ENCODE results near the gene SLC10A2. TPM values are rescaled to one million over a fixed set of nuclear protein-coding genes. Genes with fewer than 3 reads are reported as not detected.

The SLC10A2 gene
- total RNA-seq, 4 donors from 2014 or later, result not detected

DNA sequence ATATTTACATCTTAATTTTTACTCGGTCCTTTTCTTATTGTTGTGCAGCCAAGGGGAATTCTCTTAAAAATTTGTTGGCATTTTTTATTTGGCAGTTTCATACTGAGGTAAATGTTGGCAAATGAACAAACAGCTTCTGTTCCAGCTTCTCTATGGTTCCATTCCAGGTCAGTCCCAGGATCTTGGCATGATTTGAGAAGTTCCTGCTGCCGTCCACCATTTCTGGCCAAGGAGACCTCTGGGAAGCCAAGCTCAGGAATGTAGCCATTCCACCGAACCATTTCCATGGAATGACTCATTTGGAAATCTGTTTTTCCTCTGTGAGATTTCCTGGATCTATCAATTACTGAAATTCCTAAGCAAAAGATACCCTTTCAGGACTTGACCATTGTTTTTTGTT lies 43.9 kb downstream of the SLC10A2 start:
- H3K9me3 ChIP-seq, result no peaks in the 10 kb centered on the region
- DNase-seq, result no peak
- no peaks in the 10 kb centered on the region for H3K4me1 ChIP-seq
- H3K27ac ChIP-seq, result no peak overlapping the region
- no peak overlapping the region for H3K4me3 ChIP-seq
- intact Hi-C loops (cut with DNase I; ENCODE audit: low total_unique reads), result no loop called here
- TF ChIP-seq, protein P1, sequence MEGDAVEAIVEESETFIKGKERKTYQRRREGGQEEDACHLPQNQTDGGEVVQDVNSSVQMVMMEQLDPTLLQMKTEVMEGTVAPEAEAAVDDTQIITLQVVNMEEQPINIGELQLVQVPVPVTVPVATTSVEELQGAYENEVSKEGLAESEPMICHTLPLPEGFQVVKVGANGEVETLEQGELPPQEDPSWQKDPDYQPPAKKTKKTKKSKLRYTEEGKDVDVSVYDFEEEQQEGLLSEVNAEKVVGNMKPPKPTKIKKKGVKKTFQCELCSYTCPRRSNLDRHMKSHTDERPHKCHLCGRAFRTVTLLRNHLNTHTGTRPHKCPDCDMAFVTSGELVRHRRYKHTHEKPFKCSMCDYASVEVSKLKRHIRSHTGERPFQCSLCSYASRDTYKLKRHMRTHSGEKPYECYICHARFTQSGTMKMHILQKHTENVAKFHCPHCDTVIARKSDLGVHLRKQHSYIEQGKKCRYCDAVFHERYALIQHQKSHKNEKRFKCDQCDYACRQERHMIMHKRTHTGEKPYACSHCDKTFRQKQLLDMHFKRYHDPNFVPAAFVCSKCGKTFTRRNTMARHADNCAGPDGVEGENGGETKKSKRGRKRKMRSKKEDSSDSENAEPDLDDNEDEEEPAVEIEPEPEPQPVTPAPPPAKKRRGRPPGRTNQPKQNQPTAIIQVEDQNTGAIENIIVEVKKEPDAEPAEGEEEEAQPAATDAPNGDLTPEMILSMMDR (IDR thresholded peaks at IDR 0.05), result no peak
- TF ChIP-seq POLR2A (IDR thresholded peaks at IDR 0.05), result no peak
- no peaks in the 10 kb centered on the region for H3K27me3 ChIP-seq
- no peaks in the 10 kb centered on the region for H3K36me3 ChIP-seq

DNA sequence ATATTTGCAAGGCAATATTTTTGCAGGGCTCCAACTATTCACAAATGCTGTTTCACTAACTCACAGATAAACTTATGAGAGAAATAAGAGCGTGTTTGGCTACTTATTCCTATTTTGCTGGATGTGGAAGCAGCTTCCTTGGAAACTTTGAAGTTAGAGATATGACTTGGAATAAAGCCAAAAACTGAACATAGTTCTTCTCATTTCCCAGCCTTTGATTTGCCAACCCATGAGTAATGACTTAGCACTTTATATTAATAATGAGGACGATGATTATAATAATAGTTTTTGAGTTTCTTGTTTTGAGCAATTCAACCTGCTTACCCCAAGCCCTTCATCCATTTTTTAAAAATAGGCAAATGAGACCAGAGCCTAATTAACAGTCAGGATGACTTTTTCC lies 47.7 kb downstream of the SLC10A2 start:
- Histone ChIP-seq H3K4me1 (no peaks in the 10 kb centered on the region), H3K4me3 (no peak overlapping the region), H3K27me3 (no peaks in the 10 kb centered on the region), H3K9me3 (no peaks in the 10 kb centered on the region), H3K27ac (no peak overlapping the region), H3K36me3 (no peaks in the 10 kb centered on the region)
- TF ChIP-seq, protein P1 (IDR thresholded peaks at IDR 0.05), result no peak
- TF ChIP-seq POLR2A (IDR thresholded peaks at IDR 0.05), result no peak
- intact Hi-C loops (cut with DNase I; ENCODE audit: low total_unique reads), result no loop called here
- no peak for DNase-seq

DNA sequence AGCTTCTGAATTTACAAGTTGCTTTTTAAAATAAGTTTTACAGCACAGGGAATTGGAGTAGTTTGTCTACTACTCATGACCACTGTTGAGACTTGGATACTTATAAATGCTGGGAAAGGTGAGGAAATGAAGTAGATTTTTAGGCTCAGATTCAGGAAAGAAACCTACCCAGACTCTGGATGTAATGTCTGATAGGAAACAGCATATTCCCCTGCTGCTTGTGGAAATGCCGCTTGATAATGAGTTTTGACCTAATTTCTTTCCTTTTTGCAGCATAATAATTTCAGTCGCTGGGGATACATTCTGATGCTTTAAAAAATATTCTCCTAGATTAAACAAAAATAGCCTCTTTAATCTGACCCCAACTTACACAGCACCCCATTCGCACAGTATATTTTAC lies 53.6 kb downstream of the SLC10A2 start:
- TF ChIP-seq, protein P1 (IDR thresholded peaks at IDR 0.05), result no peak
- no peak for TF ChIP-seq POLR2A (IDR thresholded peaks at IDR 0.05)
- H3K4me1 ChIP-seq, result no peaks in the 10 kb centered on the region
- H3K27ac ChIP-seq, result no peak overlapping the region
- no peaks in the 10 kb centered on the region for H3K36me3 ChIP-seq
- intact Hi-C loops (cut with DNase I; ENCODE audit: low total_unique reads), result no loop called here
- DNase-seq, result no peak
- H3K4me3 ChIP-seq, result no peak overlapping the region
- no peaks in the 10 kb centered on the region for H3K27me3 ChIP-seq
- H3K9me3 ChIP-seq, result no peaks in the 10 kb centered on the region

DNA sequence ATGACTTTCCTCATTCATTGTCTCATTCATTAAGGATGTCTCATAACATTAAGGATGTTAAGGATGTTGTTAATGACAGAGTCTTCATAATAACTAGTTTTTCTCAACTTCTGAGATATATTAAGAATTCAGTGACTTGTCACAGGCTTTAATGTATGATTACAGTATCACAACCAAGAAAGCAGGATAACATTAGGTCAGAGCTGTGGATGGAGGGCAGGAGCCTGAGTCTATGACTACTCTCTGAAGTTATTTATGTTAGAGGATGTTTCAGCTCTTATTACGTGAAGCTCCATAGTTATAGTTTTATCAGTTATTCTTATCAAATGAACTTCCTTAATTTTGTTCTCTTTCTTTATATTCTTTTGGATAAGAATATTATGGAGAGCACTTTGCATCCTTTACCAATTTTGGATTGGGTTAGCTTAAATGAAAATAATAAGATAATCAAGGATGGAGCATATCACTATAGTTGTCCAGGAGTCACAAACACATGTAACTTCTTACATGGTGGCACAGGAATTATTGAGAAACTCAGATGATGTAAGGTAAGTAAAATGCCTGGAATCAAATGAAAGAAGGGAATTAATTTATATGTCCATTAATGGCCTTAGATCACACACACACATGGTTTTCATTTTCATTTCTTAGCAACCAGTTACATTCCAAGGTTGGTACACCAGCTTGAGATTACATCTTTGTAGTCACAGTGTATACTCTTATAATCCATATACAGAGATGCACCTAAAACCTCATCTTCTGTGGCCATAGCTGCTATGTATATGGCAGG lies 57.0 kb downstream of the SLC10A2 start:
- Histone ChIP-seq H3K4me1 (no peaks in the 10 kb centered on the region), H3K36me3 (no peaks in the 10 kb centered on the region), H3K4me3 (no peak overlapping the region), H3K27ac (no peak overlapping the region), H3K9me3 (no peaks in the 10 kb centered on the region), H3K27me3 (no peaks in the 10 kb centered on the region)
- TF ChIP-seq, protein P1 (IDR thresholded peaks at IDR 0.05), result no peak
- no peak for TF ChIP-seq POLR2A (IDR thresholded peaks at IDR 0.05)
- DNase-seq, result no peak
- intact Hi-C loops (cut with DNase I; ENCODE audit: low total_unique reads), result no loop called here

DNA sequence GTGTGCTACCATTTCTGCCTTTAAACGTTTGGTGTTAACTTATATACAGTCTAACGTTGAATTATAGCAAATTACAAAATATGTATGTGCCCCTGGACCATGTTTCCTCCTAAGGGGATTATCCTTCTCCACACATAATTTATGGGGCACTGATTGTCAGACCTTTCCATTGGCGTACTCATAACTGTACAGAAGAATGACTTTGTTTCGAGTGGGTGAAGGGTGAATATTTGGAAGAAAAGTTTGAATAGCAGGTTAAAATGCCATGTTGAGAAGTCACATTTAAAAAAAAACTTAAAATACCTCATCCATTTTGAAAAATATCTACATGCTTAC lies 58.8 kb downstream of the SLC10A2 start:
- DNase-seq, result no peak
- TF ChIP-seq, protein P1 (IDR thresholded peaks at IDR 0.05), result no peak
- TF ChIP-seq POLR2A (IDR thresholded peaks at IDR 0.05), result no peak
- Histone ChIP-seq H3K4me1 (no peaks in the 10 kb centered on the region), H3K36me3 (no peaks in the 10 kb centered on the region), H3K27ac (no peak overlapping the region), H3K9me3 (no peaks in the 10 kb centered on the region), H3K27me3 (no peaks in the 10 kb centered on the region), H3K4me3 (no peak overlapping the region)
- intact Hi-C loops (cut with DNase I; ENCODE audit: low total_unique reads), result no loop called here

Measured in uterus (tissue), 4 donors.